ENCODE measurements around the gene BRCA1.
"Not testable (repeated sequence)": the region's sequence is repeated elsewhere in the genome, so short reads cannot be mapped to it uniquely, and the experiment has no call there.

The BRCA1 gene

GRCh38 chr17:43068570-43069367 is 56.4 kb downstream of the BRCA1 start:
- DNase-seq = no peak

- DNase-seq = no peak
Observed at GRCh38 chr17:43062984-43063638, 62.1 kb downstream of the BRCA1 start.

GRCh38 chr17:43056051-43056450 is 69.1 kb downstream of the BRCA1 start:
- DNase-seq = no peak

- DNase-seq = not testable (repeated sequence)
Observed at GRCh38 chr17:43053008-43053407, 72.2 kb downstream of the BRCA1 start.

GRCh38 chr17:43051969-43052368 is 73.2 kb downstream of the BRCA1 start:
- no peak for DNase-seq

- DNase-seq = no peak
Observed at GRCh38 chr17:43044024-43044423, 81.1 kb downstream of the BRCA1 start.

GRCh38 chr17:43043307-43043706 is 81.9 kb downstream of the BRCA1 start:
- no peak for DNase-seq

GRCh38 chr17:43042025-43042628 is 83.0 kb downstream of the BRCA1 start:
- no peak for DNase-seq

GRCh38 chr17:43040655-43041054 is 84.5 kb downstream of the BRCA1 start:
- DNase-seq = no peak

GRCh38 chr17:43039646-43040045 is 85.5 kb downstream of the BRCA1 start:
- DNase-seq = no peak

GRCh38 chr17:43034894-43035293 is 90.3 kb downstream of the BRCA1 start:
- no peak for DNase-seq

GRCh38 chr17:43033948-43034881 is 90.9 kb downstream of the BRCA1 start:
- no peak for DNase-seq

- DNase-seq = no peak
Observed at GRCh38 chr17:43031666-43032065, 93.5 kb downstream of the BRCA1 start.

GRCh38 chr17:43030137-43030767 is 94.9 kb downstream of the BRCA1 start:
- DNase-seq = no peak

GRCh38 chr17:43028221-43028861 is 96.8 kb downstream of the BRCA1 start:
- DNase-seq = no peak

- DNase-seq = no peak
Observed at GRCh38 chr17:43027091-43028032, 97.8 kb downstream of the BRCA1 start.

GRCh38 chr17:43026595-43026994 is 98.6 kb downstream of the BRCA1 start:
- no peak for DNase-seq

GRCh38 chr17:43025766-43026537 is 99.2 kb downstream of the BRCA1 start:
- no peak for DNase-seq

GRCh38 chr17:43025290-43025657 is 99.9 kb downstream of the BRCA1 start:
- no peak for DNase-seq
